ENCODE results near the gene CHRNB2. TPM values are rescaled to one million over a fixed set of nuclear protein-coding genes. Genes with fewer than 3 reads are reported as not detected.

The CHRNB2 gene
- polyA plus RNA-seq, 1 donor from 2014 or later, result 15.5 TPM

DNA sequence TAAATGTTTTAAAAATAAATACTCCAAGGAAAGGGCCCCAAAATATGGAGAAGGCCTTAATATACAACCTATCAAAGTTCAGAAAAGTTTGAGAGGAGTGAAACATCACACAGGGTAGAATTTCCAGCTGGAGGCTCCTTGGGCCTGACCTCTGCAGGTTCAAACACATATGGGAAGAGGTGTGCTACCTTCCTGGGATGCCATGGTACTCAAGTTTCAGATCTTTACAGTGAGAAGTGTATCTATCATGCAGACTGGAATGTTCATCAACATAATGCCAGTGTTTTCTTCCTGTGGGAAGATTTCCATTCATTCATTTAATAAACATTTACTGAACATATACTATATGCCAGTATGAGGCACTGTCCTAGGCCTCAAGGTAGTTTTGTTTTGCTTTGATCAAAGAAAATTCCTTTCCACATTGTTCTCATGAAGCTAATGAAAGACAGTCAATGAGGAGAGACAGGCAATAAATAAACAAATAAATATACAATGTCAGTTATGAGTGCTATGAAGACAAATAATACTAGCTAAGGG, 55.0 kb downstream of the CHRNB2 start:
- H3K9ac ChIP-seq (ENCODE audit: low read length), result no peak overlapping the region

DNA sequence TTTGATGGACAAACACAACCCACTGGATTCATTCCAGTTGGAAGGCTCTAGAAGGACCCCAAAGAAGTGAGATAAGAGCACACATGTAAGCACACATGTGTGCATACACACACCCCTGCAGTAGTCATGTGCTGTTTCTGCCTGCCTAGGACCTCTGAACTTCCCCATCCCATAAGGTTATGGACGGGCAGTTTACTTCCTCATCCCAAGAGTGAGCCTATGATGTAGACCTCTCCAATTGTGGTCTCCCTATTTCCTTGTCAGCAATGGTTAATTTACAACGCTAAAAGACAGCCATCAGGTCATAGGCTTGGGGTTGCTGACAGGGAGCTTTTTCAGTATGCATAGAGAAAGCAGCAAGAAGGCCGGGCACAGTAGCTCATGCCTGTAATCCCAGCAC, 55.8 kb downstream of the CHRNB2 start:
- no peak overlapping the region for H3K9ac ChIP-seq (ENCODE audit: low read length)
- H4K20me1 ChIP-seq (ENCODE audit: insufficient read depth), result no peaks in the 10 kb centered on the region
- TF ChIP-seq POLR2AphosphoS5 (IDR thresholded peaks at IDR 0.05), result no peak
- no peak for TF ChIP-seq EZH2 (IDR thresholded peaks at IDR 0.05; ENCODE audit: borderline replicate concordance, insufficient read depth, low read length, poor library complexity, severe bottlenecking)
- H3K9me2 ChIP-seq (ENCODE audit: insufficient read depth, low read length), result no peaks in the 10 kb centered on the region
- H3K36me3 ChIP-seq (ENCODE audit: insufficient read depth, low read length), result no peaks in the 10 kb centered on the region
- no peaks in the 10 kb centered on the region for H3K27me3 ChIP-seq (ENCODE audit: insufficient read depth, low read depth, low read length)
- H2AFZ ChIP-seq (ENCODE audit: low read depth, low read length), result no peak overlapping the region
- H3K9me3 ChIP-seq (ENCODE audit: low read length), result no peaks in the 10 kb centered on the region
- no peak overlapping the region for H3K4me3 ChIP-seq (ENCODE audit: low read length)
- H3K4me2 ChIP-seq (ENCODE audit: low read length), result no peak overlapping the region
- peaks cover 3% of the 10 kb centered on the region for H3F3A ChIP-seq (ENCODE audit: insufficient read depth, low read length, poor library complexity, severe bottlenecking)
- peaks cover 69% of the 10 kb centered on the region for H3K79me2 ChIP-seq (replicated peaks; ENCODE audit: insufficient read depth, low read length)
- H3K27ac ChIP-seq (ENCODE audit: low read length), result no peak overlapping the region

More for the DNA sequence above, 55.0 kb downstream of the CHRNB2 start:
- Histone ChIP-seq H3K27me3 (ENCODE audit: insufficient read depth, low read depth, low read length) (no peaks in the 10 kb centered on the region), H4K20me1 (ENCODE audit: insufficient read depth) (no peaks in the 10 kb centered on the region), H3K9me2 (ENCODE audit: insufficient read depth, low read length) (no peaks in the 10 kb centered on the region), H3F3A (ENCODE audit: insufficient read depth, low read length, poor library complexity, severe bottlenecking) (peaks cover 3% of the 10 kb centered on the region), H3K4me3 (ENCODE audit: low read length) (no peak overlapping the region), H3K36me3 (ENCODE audit: insufficient read depth, low read length) (no peaks in the 10 kb centered on the region), H3K9me3 (ENCODE audit: low read length) (no peaks in the 10 kb centered on the region), H3K4me2 (ENCODE audit: low read length) (no peak overlapping the region), H2AFZ (ENCODE audit: low read depth, low read length) (no peak overlapping the region), H3K79me2 (replicated peaks; ENCODE audit: insufficient read depth, low read length) (peaks cover 74% of the 10 kb centered on the region), H3K27ac (ENCODE audit: low read length) (no peak overlapping the region)
- TF ChIP-seq MXI1 (conservative IDR thresholded peaks at IDR 0.05; ENCODE audit: poor library complexity, severe bottlenecking), result no peak
- TF ChIP-seq EP300 (conservative IDR thresholded peaks at IDR 0.05; ENCODE audit: poor library complexity, severe bottlenecking), result no peak
- no peak for TF ChIP-seq POLR2AphosphoS5 (IDR thresholded peaks at IDR 0.05)
- TF ChIP-seq RAD21 (conservative IDR thresholded peaks at IDR 0.05), result no peak
- no peak for TF ChIP-seq TAF1 (IDR thresholded peaks at IDR 0.05; ENCODE audit: low read depth)
- TF ChIP-seq SMC3 (conservative IDR thresholded peaks at IDR 0.05; ENCODE audit: poor library complexity), result no peak
- TF ChIP-seq, protein P1, sequence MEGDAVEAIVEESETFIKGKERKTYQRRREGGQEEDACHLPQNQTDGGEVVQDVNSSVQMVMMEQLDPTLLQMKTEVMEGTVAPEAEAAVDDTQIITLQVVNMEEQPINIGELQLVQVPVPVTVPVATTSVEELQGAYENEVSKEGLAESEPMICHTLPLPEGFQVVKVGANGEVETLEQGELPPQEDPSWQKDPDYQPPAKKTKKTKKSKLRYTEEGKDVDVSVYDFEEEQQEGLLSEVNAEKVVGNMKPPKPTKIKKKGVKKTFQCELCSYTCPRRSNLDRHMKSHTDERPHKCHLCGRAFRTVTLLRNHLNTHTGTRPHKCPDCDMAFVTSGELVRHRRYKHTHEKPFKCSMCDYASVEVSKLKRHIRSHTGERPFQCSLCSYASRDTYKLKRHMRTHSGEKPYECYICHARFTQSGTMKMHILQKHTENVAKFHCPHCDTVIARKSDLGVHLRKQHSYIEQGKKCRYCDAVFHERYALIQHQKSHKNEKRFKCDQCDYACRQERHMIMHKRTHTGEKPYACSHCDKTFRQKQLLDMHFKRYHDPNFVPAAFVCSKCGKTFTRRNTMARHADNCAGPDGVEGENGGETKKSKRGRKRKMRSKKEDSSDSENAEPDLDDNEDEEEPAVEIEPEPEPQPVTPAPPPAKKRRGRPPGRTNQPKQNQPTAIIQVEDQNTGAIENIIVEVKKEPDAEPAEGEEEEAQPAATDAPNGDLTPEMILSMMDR (IDR thresholded peaks at IDR 0.05; ENCODE audit: poor library complexity, severe bottlenecking), result no peak
- no peak for TF ChIP-seq REST (IDR thresholded peaks at IDR 0.05; ENCODE audit: borderline replicate concordance)
- TF ChIP-seq EZH2 (IDR thresholded peaks at IDR 0.05; ENCODE audit: borderline replicate concordance, insufficient read depth, low read length, poor library complexity, severe bottlenecking), result no peak

Data from neural cell (in vitro differentiated cells).